HG03469 (cell line): ENCODE results near the gene ERBB4.
"Not testable (repeated sequence)": the region's sequence is repeated elsewhere in the genome, so short reads cannot be mapped to it uniquely, and the experiment has no call there.

ENCODE experiments used
- ATAC-seq: cut with Tn5 transposase; IDR thresholded peaks from one replicate; pipeline ENCODE4 v1.9.1; 2021; ENCODE audit warnings: mild to moderate bottlenecking, moderate library complexity, moderate number of reproducible peaks; ENCODE audit not compliant: unreplicated experiment

Gene ERBB4

GRCh38 chr2:211665299-211665698, 873.3 kb downstream of the ERBB4 start:
- no peak for ATAC-seq

GRCh38 chr2:211664321-211664720, 874.3 kb downstream of the ERBB4 start:
- ATAC-seq = no peak

DNA sequence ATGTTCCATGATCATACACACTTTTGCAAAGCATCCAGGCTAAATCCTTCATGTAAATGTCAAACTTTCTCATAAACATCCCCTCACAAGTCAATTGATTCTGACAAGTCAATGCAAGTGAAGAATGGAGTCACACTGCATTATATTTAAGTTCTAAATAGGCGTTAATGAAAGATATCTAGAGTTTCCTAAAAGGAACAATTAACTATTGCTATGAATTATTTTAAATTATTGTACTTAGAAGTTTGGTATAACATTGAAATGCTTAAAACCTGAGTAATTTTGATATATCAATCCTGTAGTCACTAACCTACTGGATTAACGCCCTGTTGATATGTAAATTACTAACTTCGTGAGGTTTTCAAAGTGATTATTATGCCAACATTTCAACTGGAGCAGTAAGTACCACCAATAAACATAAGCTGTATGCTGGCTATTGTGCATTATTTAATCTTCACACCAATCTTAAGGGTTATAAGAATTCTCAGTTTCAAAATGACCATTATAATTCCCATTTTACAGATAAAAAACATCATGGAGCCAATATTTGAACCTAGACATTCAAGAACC, 884.3 kb downstream of the ERBB4 start:
- ATAC-seq = no peak

DNA sequence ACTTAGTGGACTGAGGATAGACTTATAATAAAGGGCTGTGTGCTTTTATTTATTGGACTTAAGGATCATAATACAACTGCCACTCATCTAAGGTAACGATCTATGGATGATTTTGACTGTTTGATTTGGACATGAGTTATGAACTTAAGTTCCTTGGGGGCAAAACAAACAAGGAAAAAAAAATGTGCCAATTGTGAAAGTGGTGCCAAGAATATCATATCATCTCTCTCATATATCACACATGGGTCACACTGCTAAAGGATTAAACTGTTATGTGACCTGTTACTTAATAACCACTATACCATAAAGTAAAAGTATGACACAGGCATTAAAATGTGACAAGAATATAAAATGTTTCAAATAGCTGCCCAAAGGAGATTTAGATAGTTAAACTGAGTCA, 886.3 kb downstream of the ERBB4 start:
- ATAC-seq = no peak

DNA sequence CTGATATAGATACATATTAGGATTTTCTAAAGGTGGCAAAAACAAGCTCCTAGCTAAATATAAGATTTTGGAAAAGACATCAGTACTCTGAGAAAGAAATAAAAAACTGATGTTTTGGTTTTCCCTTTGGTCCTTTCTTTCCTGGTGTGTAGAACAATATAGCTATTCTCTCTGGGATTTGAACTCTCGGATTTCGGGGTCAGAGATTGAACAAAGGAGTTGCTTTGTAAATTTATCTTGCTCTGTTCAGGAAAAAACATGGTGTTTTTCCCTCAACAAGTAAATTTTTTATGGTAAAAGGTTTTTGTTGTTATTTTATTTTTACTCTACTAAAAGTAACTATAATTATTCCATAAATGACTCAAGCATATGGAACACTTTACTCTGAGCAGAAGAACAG, 889.3 kb downstream of the ERBB4 start:
- ATAC-seq = no peak

GRCh38 chr2:211631503-211631902, 907.1 kb downstream of the ERBB4 start:
- no peak for ATAC-seq

- no peak for ATAC-seq
Measured at GRCh38 chr2:211623096-211623495, 915.5 kb downstream of the ERBB4 start.

- no peak for ATAC-seq
Measured at GRCh38 chr2:211620986-211621385, 917.6 kb downstream of the ERBB4 start.

DNA sequence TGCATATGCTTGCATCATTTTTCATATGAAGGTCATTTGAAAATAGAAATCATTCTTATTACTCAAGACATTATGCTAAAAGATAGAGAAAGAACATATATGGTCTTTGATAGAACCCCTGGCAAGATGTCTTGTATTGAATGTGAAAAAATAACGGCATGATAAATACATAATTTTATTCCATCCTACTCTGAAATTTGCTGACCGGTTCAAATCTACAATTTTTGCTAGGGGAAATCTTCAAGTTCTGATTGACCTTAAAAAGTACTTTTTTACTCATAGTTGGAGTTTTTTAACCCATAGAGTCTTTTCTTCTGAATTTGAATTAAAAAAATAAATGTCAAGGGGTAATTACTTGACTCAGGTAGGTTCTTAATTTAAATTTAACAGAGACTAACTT, 920.8 kb downstream of the ERBB4 start:
- ATAC-seq = no peak

GRCh38 chr2:211611621-211612020, 927.0 kb downstream of the ERBB4 start:
- no peak for ATAC-seq

DNA sequence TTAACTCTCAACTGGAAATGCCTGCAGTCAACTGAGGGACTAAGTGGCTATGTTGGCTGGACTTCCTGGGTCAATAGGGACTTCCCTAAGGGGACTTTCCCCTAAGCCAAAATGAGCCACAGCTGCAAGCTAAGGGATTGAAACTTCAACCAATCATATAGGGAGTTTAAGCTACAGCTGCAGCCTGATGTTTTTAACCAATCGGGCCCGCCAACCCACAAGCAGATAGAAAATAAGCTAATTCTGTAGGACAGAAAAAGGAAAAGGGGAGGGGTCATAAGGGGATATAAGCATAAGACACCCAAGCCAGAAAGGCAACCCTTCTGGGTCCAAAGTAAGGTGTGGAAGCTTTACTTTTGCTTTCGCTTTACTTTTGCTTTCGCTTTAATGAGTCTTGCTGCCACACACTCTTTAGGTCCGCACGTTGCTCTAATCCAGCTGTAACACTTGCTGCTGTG, 927.5 kb downstream of the ERBB4 start:
- no peak for ATAC-seq

DNA sequence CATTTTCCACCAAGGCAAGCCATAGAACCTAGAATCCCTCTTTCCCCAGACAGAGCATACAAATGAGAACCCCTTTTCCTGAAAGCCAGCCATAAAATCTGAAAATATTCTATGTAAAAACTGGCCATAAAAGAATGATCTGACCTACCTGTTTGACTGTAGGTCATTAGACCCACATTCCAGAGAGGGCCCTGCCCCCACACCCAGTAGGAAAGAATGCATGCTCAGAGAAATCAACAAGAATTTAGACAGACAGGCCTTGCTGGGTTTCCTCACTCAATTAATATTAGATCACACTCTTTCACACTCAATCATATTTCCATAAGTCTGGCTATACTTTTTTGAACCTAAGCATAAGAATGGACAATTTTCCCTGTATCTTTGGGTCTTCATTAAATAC, 929.5 kb downstream of the ERBB4 start:
- no peak for ATAC-seq

- ATAC-seq = no peak
Measured at GRCh38 chr2:211599146-211599545, 939.5 kb downstream of the ERBB4 start.

DNA sequence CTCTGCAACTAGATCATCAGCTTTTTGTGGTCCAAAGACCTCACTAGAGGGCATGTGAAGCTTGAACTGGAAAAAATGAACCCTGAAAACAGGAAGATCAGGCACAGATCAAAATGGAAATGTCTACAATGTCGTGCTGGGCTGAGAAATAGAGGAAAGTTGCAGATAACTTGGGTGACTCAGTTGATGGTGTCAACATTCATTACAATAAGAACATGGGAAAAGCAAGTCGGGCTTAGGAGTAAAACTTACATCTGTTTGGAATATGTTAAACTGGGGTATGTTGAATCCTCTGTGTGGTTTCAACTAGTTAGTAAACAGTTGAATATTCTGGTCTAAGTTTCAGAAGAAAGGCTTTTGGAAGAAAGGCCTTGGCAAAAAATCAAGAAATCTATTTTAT, 940.4 kb downstream of the ERBB4 start:
- ATAC-seq = no peak

GRCh38 chr2:211592006-211592405, 946.6 kb downstream of the ERBB4 start:
- not testable (repeated sequence) for ATAC-seq

DNA sequence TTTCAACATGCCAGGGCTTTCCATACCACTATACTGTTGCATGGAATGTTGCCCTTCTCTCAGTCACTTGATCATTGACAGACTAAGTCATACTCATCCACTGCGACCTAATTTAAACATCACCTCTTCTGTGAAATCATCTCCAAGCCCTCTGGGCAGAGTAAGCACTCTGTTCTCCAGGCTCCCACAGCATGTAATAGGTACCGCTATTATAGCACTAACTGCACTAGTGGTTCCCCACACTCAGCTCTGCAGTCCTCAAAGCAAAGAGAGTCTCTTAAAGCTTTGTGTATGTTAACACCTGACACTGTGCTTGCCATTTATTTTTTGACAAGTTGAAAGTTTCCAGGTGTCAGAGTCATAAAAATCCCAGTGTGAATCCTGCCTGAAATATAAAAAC, 947.2 kb downstream of the ERBB4 start:
- no peak for ATAC-seq

- ATAC-seq = no peak
Measured at GRCh38 chr2:211568439-211568838, 970.2 kb downstream of the ERBB4 start.

GRCh38 chr2:211564441-211564840, 974.2 kb downstream of the ERBB4 start:
- no peak for ATAC-seq

DNA sequence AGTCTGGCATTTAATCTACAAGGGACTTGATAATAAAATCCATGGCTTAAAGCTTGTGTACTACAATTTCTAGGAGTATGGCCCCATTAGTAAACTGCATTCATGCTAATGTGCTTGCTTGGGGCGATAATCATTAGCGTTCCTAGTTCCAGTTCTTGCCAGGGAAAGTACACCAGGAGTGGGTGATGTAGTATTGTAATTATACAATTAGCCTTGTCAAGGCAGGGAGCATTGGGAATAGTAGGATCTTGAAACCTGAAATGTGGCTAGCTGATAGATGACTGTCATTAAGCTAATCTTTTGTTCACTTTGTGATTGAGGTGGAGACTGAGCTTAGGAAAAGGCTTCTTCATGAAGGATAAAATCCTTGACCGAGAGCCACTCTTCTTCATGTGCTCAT, 993.0 kb downstream of the ERBB4 start:
- ATAC-seq = no peak

GRCh38 chr2:211534632-211535031, 1004.0 kb downstream of the ERBB4 start:
- no peak for ATAC-seq

DNA sequence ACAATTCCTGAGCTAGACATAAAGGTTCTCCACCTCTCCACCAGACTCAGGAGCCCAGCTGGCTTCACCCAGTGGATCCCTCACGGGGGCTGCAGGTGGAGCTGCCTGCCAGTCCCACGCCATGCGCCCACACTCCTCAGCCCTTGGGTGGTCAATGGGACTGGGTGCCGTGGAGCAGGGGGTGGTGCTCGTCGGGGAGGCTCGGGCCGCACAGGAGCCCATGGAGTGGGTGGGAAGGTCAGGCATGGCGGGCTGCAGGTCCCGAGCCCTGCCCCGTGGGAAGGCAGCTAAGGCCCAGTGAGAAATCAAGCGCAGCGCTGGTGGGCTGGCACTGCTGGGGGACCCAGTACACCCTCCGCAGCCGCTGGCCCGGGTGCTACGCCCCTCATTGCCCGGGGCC, 1014.4 kb downstream of the ERBB4 start:
- ATAC-seq = not testable (repeated sequence)

GRCh38 chr2:211516537-211516936, 1022.1 kb downstream of the ERBB4 start:
- no peak for ATAC-seq

GRCh38 chr2:211514049-211514448, 1024.6 kb downstream of the ERBB4 start:
- ATAC-seq = no peak
